SU-DHL-6 (cell line): Measurements from ENCODE around the gene TBC1D22A.

Experiments used
- H2AFZ ChIP-seq: fragments of 200-600 bp; sonication (generic); 2 replicates; pipeline ENCODE4 v1.6.1; 2014; ENCODE audit warnings: low read depth, mild to moderate bottlenecking, moderate library complexity, mixed read lengths, antibody characterized with exemption, low read length; ENCODE audit not compliant: severe bottlenecking
- H3F3A ChIP-seq: fragments of 200-600 bp; shearing (Covaris generic); 2 replicates; pipeline ENCODE4 v1.6.0; 2016; ENCODE audit warnings: antibody characterized with exemption, mild to moderate bottlenecking; ENCODE audit not compliant: insufficient read depth
- H3K27ac ChIP-seq: fragments of 200-600 bp; sonication (generic); 2 replicates; pipeline ENCODE4 v1.5.1; 2016; ENCODE audit warnings: low read depth, mild to moderate bottlenecking, low read length, moderate library complexity, mixed read lengths
- H3K27me3 ChIP-seq: fragments of 200-600 bp; sonication (generic), shearing (Covaris generic); 2 replicates; pipeline ENCODE4 v1.6.0; 2014; ENCODE audit warnings: mild to moderate bottlenecking, low read length
- H3K36me3 ChIP-seq: fragments of 200-600 bp; sonication (generic); 2 replicates; pipeline ENCODE4 v1.6.1; 2014; ENCODE audit warnings: mild to moderate bottlenecking, low read length, mixed read lengths
- H3K4me2 ChIP-seq: fragments of 300-600, 200-600 bp; shearing (Covaris generic), sonication (generic); 2 replicates; pipeline ENCODE4 v1.6.0; 2014; ENCODE audit warnings: low read length, low read depth, mild to moderate bottlenecking; ENCODE audit not compliant: poor library complexity, severe bottlenecking
- H3K4me3 ChIP-seq: fragments of 200-600 bp; sonication (generic); 2 replicates; pipeline ENCODE4 v1.5.1; 2014; ENCODE audit warnings: antibody characterized with exemption, low read length, mild to moderate bottlenecking, mixed read lengths; ENCODE audit not compliant: insufficient read depth, poor library complexity, severe bottlenecking
- H3K79me2 ChIP-seq: fragments of 200-600 bp; sonication (generic); 2 replicates; pipeline ENCODE4 v1.6.1; 2014; ENCODE audit warnings: mild to moderate bottlenecking, low read length, moderate library complexity; ENCODE audit not compliant: insufficient read depth
- H3K9ac ChIP-seq: fragments of 200-600 bp; sonication (generic); 2 replicates; pipeline ENCODE4 v1.7.0; 2014; ENCODE audit warnings: mild to moderate bottlenecking, low read length
- H3K9me2 ChIP-seq: fragments of 200-600 bp; sonication (generic); replicated peaks from 2 replicates; pipeline ENCODE4 v1.6.1; 2014; ENCODE audit warnings: low read length; ENCODE audit not compliant: insufficient read depth
- H3K9me3 ChIP-seq: fragments of 200-600 bp; sonication (generic); 2 replicates; pipeline ENCODE4 v1.6.1; 2014; ENCODE audit warnings: low read length, mixed read lengths; ENCODE audit not compliant: insufficient read depth
- H4K20me1 ChIP-seq: fragments of 200-600 bp; sonication (generic); 2 replicates; pipeline ENCODE4 v1.6.1; 2014; ENCODE audit warnings: low read depth, mild to moderate bottlenecking, antibody characterized with exemption, low read length, moderate library complexity, mixed read lengths
- EZH2phosphoT487 ChIP-seq: fragments of 200-600 bp; sonication (generic), shearing (Covaris generic); conservative IDR thresholded peaks from 2 replicates; pipeline ENCODE4 v1.6.1; 2018; ENCODE audit warnings: mild to moderate bottlenecking, antibody characterized with exemption, low read length, moderate library complexity, mixed read lengths
- TF ChIP-seq, protein P1 (sequence below): fragments of 200-600 bp; sonication (generic); IDR thresholded peaks from one replicate; pipeline ENCODE4 v1.5.1; 2017; ENCODE audit warnings: antibody characterized with exemption, mild to moderate bottlenecking, low read length, moderate library complexity; ENCODE audit not compliant: insufficient read depth, poor library complexity, severe bottlenecking

Gene TBC1D22A

DNA sequence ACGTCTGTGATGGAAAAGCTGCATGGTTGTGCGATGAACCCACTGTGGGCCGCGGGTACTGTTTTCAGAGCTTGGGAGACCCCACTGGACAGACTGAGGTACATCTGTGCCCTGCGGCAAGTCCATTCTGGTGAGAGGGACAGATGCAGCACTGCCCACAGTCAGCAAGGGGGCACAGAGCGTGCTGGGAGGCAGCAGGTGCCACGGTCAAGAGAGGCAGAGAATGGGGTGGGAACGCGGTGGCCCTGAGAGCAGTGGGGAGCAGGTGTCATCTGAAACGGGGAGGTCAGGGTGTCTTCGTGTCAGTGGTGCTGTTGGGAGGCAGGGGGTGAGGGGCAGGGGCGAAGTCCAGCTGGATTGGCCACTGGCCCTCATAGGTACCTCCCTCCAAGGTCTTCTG is 32.0 kb downstream of the TBC1D22A start:
- Histone ChIP-seq H3K27me3 (no peaks in the 10 kb centered on the region), H3K9me3 (no peaks in the 10 kb centered on the region), H3K27ac (no peak overlapping the region), H3K4me2 (no peak overlapping the region), H3K4me3 (no peak overlapping the region), H3K9me2 (no peaks in the 10 kb centered on the region), H3K36me3 (peaks cover 4% of the 10 kb centered on the region; the same call in 1 of the 2 replicates), H2AFZ (no peak overlapping the region), H3K79me2 (peaks cover 44% of the 10 kb centered on the region), H3K9ac (no peak overlapping the region), H3F3A (0 out of 2 replicates have a peak, but pooled peaks cover 7% of the 10 kb centered on the region), H4K20me1 (peaks cover 1% of the 10 kb centered on the region; the same call in 1 of the 2 replicates)
- no peak for TF ChIP-seq EZH2phosphoT487
- TF ChIP-seq, protein P1, sequence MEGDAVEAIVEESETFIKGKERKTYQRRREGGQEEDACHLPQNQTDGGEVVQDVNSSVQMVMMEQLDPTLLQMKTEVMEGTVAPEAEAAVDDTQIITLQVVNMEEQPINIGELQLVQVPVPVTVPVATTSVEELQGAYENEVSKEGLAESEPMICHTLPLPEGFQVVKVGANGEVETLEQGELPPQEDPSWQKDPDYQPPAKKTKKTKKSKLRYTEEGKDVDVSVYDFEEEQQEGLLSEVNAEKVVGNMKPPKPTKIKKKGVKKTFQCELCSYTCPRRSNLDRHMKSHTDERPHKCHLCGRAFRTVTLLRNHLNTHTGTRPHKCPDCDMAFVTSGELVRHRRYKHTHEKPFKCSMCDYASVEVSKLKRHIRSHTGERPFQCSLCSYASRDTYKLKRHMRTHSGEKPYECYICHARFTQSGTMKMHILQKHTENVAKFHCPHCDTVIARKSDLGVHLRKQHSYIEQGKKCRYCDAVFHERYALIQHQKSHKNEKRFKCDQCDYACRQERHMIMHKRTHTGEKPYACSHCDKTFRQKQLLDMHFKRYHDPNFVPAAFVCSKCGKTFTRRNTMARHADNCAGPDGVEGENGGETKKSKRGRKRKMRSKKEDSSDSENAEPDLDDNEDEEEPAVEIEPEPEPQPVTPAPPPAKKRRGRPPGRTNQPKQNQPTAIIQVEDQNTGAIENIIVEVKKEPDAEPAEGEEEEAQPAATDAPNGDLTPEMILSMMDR, result no peak

DNA sequence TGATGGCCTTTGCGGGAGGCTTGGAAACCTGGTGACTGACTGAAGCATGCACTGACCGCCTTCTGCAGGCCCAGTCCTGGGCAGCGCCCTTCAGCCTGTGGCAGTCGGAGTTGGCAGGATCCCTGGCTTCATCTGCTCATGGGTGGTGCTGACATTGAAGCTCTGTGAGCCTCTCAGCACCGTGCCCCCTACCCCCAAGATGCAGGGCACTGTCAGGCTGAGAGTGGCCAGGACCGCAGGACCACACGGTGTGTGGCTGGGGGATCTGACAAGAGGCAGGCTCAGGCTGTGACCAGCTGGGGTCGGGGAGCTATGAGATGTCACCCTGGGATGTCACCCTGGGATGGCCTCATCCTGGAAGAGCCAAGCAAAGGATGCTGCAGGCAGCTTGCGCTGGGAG is 32.7 kb downstream of the TBC1D22A start:
- H3K4me3 ChIP-seq, result no peak overlapping the region
- H2AFZ ChIP-seq, result no peak overlapping the region
- no peak for TF ChIP-seq EZH2phosphoT487
- TF ChIP-seq, protein P1, result no peak
- H3K27me3 ChIP-seq, result no peaks in the 10 kb centered on the region
- no peaks in the 10 kb centered on the region for H3K9me2 ChIP-seq
- H4K20me1 ChIP-seq, result no peaks in the 10 kb centered on the region
- H3K36me3 ChIP-seq, result peaks cover 4% of the 10 kb centered on the region; the same call in 1 of the 2 replicates
- H3F3A ChIP-seq, result 0 out of 2 replicates have a peak, but pooled peaks cover 3% of the 10 kb centered on the region
- no peaks in the 10 kb centered on the region for H3K9me3 ChIP-seq
- no peak overlapping the region for H3K4me2 ChIP-seq
- H3K27ac ChIP-seq, result no peak overlapping the region
- no peak overlapping the region for H3K9ac ChIP-seq
- H3K79me2 ChIP-seq, result peaks cover 43% of the 10 kb centered on the region

DNA sequence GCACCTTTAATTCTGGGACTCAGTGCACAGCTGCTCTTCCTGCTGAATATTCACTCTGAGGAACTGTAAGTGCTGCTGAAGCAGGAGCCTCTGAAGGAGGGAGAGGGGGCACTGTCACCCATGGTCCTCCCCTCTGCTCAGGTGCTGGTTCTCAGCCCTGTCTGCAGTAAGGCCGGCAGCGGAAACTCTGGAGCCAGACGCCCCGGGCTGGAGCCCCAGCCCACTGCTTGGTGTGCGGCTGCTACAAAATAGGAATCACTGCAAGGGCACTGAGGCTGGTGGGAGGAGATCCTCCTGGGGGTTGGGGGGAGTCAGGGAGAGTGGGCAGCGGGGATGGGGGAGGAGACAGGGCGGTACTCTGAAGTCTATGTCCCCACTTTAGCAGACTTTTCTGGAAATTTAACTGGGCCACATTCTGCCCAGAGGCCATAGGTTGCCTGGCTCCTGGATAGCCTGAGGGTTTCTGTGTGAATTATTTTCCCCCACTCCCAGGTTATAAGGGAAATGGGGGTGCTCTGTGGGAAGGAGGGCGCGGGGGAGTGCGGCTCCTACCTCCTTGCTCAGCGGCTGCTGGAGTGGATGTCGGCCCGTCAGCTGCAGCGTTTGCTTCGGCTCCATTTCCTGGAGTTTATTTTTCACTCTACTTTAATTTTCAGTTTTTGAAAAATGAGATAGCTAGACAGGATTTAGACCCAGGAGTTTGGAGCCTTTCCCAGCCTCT is 33.6 kb downstream of the TBC1D22A start:
- Histone ChIP-seq H3K27ac (no peak overlapping the region), H3K9me3 (no peaks in the 10 kb centered on the region), H3K27me3 (no peaks in the 10 kb centered on the region), H3K79me2 (peaks cover 39% of the 10 kb centered on the region), H3K4me2 (no peak overlapping the region), H3K36me3 (peaks cover 4% of the 10 kb centered on the region; the same call in 1 of the 2 replicates), H3K4me3 (no peak overlapping the region), H2AFZ (no peak overlapping the region), H4K20me1 (no peaks in the 10 kb centered on the region), H3F3A (peaks cover 6% of the 10 kb centered on the region; the same call in 1 of the 2 replicates), H3K9ac (no peak overlapping the region), H3K9me2 (no peaks in the 10 kb centered on the region)
- no peak for TF ChIP-seq EZH2phosphoT487
- TF ChIP-seq, protein P1, result no peak
